Choroid plexus epithelial cell (primary cell): Measurements from ENCODE around the gene ANGPTL1.
A peak's percentile ranks its signal among the peaks of the same experiment; 100 is the strongest.

Source experiments
- DNase-seq: peaks from one replicate; pipeline ENCODE4 v3.0.0-alpha.2; 2010; ENCODE audit warnings: low read depth
- H3K4me3 ChIP-seq: 2 replicates; pipeline ENCODE4 v1.5.1; 2011; ENCODE audit warnings: low read depth, mild to moderate bottlenecking, control low read depth, low read length, moderate library complexity
- TF ChIP-seq, protein P1 (sequence below): conservative IDR thresholded peaks from 2 replicates; pipeline ENCODE4 v1.5.1; 2011; ENCODE audit warnings: low read depth, mild to moderate bottlenecking, control low read depth, inconsistent platforms, low read length, moderate library complexity

The ANGPTL1 gene

DNA sequence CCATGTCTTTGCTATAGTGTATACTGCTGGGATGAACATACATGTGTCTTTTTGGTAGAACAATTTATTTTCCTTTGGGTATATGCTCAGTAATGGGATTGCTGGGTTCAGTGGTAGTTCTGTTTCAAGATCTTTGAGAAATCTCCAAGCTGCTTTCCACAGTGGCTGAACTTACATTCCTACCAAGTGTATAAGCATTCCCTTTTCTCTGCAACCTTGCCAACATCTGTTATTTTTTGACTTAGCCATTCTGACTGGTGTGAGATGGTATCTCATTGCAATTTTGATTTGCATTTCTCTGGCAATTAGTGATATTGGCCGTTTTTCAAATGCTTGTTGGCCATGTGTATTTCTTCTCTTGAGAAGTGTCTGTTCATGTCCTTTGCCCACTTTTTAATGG, 37.5 kb upstream of the ANGPTL1 start:
- TF ChIP-seq, protein P1, sequence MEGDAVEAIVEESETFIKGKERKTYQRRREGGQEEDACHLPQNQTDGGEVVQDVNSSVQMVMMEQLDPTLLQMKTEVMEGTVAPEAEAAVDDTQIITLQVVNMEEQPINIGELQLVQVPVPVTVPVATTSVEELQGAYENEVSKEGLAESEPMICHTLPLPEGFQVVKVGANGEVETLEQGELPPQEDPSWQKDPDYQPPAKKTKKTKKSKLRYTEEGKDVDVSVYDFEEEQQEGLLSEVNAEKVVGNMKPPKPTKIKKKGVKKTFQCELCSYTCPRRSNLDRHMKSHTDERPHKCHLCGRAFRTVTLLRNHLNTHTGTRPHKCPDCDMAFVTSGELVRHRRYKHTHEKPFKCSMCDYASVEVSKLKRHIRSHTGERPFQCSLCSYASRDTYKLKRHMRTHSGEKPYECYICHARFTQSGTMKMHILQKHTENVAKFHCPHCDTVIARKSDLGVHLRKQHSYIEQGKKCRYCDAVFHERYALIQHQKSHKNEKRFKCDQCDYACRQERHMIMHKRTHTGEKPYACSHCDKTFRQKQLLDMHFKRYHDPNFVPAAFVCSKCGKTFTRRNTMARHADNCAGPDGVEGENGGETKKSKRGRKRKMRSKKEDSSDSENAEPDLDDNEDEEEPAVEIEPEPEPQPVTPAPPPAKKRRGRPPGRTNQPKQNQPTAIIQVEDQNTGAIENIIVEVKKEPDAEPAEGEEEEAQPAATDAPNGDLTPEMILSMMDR, result no peak
- H3K4me3 ChIP-seq, result no peak overlapping the region
- DNase-seq, result peak; percentile 51

DNA sequence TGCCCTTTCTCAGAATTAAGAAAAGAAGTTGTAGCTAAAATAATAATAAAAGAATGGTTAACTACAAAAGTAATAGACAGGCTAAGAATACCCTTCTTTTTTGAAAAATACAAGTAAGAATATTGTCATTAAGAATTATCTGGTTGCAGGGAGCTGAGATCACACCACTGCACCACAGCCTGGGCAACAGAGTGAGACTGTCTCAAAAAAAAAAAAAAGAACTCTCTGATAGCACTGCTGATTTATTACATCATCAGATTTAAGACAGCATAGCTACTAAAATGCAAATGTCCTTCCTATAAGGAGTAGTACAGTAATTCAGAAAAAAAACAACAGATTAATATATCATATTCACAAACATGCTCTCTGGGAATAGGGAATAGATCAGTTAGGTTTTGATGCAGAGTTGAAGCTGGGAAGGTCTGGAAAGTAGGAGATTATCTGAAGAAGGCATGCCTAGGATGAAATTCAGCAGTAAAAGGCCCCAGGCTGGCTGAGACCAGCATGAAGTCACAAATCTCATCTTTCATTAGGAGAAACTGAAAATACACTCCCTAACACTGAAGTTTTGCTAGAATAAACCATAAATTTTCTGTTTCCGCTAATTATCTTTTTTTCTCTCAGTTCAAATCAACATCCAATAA, 30.7 kb upstream of the ANGPTL1 start:
- no peak for DNase-seq
- no peak overlapping the region for H3K4me3 ChIP-seq
- TF ChIP-seq, protein P1, result no peak

DNA sequence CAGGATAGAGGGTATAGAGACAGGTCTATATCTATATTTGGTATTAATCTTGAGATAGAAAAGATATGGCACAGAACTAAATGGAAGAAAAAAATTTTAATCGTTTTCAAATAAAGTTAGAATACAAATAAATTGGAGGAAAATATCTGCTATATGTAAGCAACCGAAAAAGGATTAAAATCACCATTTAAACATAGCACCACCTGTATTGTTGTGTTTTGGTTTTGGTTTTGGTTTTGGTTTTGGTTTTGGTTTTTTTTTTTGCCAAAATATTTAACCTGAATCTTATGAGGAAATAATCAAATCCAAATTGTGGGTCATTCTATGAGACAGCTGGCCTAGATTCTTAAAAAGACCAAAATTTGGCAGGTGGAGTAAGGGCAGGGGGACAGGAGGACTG, 28.5 kb upstream of the ANGPTL1 start:
- no peak overlapping the region for H3K4me3 ChIP-seq
- DNase-seq, result no peak
- TF ChIP-seq, protein P1, result no peak

DNA sequence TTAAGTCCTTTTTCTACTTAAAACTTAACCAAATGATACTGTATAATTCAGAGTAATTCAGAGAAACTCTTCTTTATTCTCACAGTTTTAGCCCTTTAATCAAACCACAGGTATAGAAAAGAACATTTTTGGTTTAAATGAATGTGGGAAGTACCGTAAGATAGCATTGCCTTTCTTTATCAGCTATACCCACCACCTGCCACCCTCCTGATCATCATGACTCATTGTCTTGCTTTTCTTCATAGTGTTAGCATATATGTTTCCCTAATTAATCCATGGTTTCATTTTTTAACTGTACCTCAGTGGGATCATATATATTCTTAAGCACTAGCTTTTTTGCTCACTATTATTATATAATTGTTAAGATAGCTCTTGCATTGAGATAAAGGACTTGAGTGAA, 27.5 kb upstream of the ANGPTL1 start:
- TF ChIP-seq, protein P1, result no peak
- no peak overlapping the region for H3K4me3 ChIP-seq
- no peak for DNase-seq

DNA sequence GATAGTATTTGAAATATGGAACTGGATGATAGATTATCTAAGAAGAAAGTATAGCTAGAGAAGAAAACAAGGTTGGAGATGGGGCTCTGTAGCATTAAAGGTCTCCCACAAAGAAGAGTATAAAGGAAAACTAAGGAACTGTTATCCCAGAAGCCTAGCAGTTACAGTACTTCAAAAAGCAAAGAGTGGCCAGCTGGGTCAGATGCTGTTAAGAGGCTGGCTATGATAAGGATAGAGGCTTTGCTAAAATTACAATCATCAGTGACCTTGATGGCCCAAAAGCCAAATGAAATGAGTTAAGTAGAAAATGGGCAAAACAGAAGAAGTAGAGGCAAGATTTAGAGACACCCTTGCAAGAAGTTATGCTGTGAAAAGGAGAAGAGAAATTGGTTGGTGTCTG, 25.1 kb upstream of the ANGPTL1 start:
- H3K4me3 ChIP-seq, result no peak overlapping the region
- no peak for DNase-seq
- TF ChIP-seq, protein P1, result no peak

DNA sequence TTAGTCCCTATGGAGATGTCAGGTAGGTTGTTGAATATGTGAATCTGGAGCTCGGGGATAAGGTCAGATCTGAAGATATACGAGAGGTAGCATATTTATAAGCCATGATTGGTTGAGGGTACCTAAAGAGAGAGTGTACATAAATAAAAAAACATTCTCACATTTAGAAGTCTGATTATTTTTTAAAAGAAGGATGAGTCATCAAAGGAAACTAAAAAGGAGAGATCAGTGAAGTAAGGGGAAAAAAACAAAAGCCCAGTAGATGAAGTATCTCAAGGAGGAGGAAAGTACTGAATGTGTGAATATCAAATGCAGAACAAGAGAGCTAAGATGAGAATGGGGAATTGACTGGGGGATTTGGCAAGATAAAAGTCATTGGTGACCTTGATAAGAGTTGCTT, 15.7 kb upstream of the ANGPTL1 start:
- TF ChIP-seq, protein P1, result no peak
- H3K4me3 ChIP-seq, result no peak overlapping the region
- no peak for DNase-seq

DNA sequence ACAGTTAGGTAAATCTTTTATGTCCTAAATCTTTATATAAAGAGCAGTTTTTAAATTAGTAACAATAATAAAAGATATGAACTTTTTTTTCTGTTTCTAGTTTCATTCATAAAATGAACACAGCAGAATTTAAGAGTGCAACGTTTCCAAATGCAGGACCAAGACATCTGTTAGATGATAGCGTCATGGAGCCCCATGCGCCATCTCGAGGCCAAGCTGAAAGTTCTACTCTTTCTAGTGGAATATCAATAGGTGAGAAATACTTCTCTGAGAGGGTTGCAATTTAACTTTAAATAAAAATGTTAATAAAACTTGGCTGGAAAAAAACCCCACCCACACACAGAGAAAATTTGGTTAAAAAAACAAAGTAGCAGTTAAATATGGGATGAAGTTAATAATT, 15.0 kb upstream of the ANGPTL1 start:
- no peak for DNase-seq

More for the DNA sequence above, 15.0 kb upstream of the ANGPTL1 start:
- TF ChIP-seq, protein P1, result peak; percentile 18
- no peak overlapping the region for H3K4me3 ChIP-seq
